ENCODE data around the gene ADAMTS15. TPM values are rescaled to one million over a fixed set of nuclear protein-coding genes. Genes with fewer than 3 reads are reported as not detected.

ADAMTS15 gene
- total and polyA plus RNA-seq, 2 donors (not counting 1 experiment from before 2014, with no cell fraction given) = not detected

- no peak overlapping the region for H3K27ac ChIP-seq (ENCODE audit: low read length in 2 of 2)
- no peaks in the 10 kb centered on the region for H3K9me3 Mint-ChIP-seq (ENCODE audit: insufficient read depth)
- H2AFZ ChIP-seq (ENCODE audit: insufficient read depth, low read depth, low read length, poor library complexity, severe bottlenecking) = no peak overlapping the region
- H3K27me3 ChIP-seq (replicated peaks in 1 of 4; ENCODE audit: control extremely low read depth in 1 of 4, control insufficient read depth in 3 of 4, insufficient read depth in 4 of 4, low read length in 3 of 4) = no peaks in the 10 kb centered on the region
- no peaks in the 10 kb centered on the region for H4K20me1 ChIP-seq (ENCODE audit: control insufficient read depth, insufficient read depth, low read length, poor library complexity, severe bottlenecking)
- H3K9me3 ChIP-seq (ENCODE audit: control extremely low read depth in 1 of 3, control insufficient read depth in 2 of 3, insufficient read depth in 1 of 3, low read length in 2 of 3) = no peaks in the 10 kb centered on the region
- DNase-seq = no peak
- POLR2A ChIA-PET = no interaction called here
- H3K9ac ChIP-seq (ENCODE audit: low read length) = no peak overlapping the region
- no peak overlapping the region for H3K27ac Mint-ChIP-seq
- intact Hi-C loops (cut with micrococcal nuclease) = no loop called here
- no peak overlapping the region for H3K4me2 ChIP-seq (replicated peaks; ENCODE audit: low read depth, low read length, poor library complexity, severe bottlenecking)
- H3K4me3 Mint-ChIP-seq = no peak overlapping the region
- no peaks in the 10 kb centered on the region for H3K4me1 ChIP-seq (ENCODE audit: control insufficient read depth in 2 of 2, insufficient read depth in 2 of 2, low read length in 2 of 2)
- no peaks in the 10 kb centered on the region for H3K4me1 Mint-ChIP-seq
- no peak for ATAC-seq (ENCODE audit: low read depth)
- TF ChIP-seq EZH2 (IDR thresholded peaks at IDR 0.05; ENCODE audit: borderline replicate concordance, insufficient read depth, low read depth, low read length, poor library complexity, severe bottlenecking) (no peak), CTCF (IDR thresholded peaks at IDR 0.05) (no peak)
- no peaks in the 10 kb centered on the region for H3K79me2 ChIP-seq (ENCODE audit: control insufficient read depth, insufficient read depth, low read length)
- WGBS (ENCODE audit: insufficient coverage) = 97% methylated on average over 5 of the region's 5 CpGs
- CTCF ChIA-PET = no interaction called here
- no peak overlapping the region for H3K4me3 ChIP-seq (ENCODE audit: control extremely low read depth in 1 of 5, extremely low read depth in 1 of 5, insufficient read depth in 1 of 5, low read depth in 2 of 5, low read length in 4 of 5)
- peaks cover 4% of the 10 kb centered on the region for H3K27me3 Mint-ChIP-seq
- H3K36me3 ChIP-seq (replicated peaks in 1 of 2; ENCODE audit: control extremely low read depth in 1 of 2, control insufficient read depth in 1 of 2, extremely low read depth in 1 of 2, insufficient read depth in 2 of 2, low read length in 1 of 2) = no peaks in the 10 kb centered on the region
These were observed 16.8 kb downstream of the ADAMTS15 start for GRCh38 chr11:130465263-130465662.

- Mint-ChIP-seq H3K27ac (no peak overlapping the region), H3K9me3 (ENCODE audit: insufficient read depth) (no peaks in the 10 kb centered on the region), H3K4me1 (no peaks in the 10 kb centered on the region), H3K27me3 (peaks cover 4% of the 10 kb centered on the region), H3K4me3 (no peak overlapping the region)
- Histone ChIP-seq H3K27ac (ENCODE audit: low read length in 2 of 2) (no peak overlapping the region), H2AFZ (ENCODE audit: insufficient read depth, low read depth, low read length, poor library complexity, severe bottlenecking) (no peak overlapping the region), H4K20me1 (ENCODE audit: control insufficient read depth, insufficient read depth, low read length, poor library complexity, severe bottlenecking) (no peaks in the 10 kb centered on the region), H3K4me3 (ENCODE audit: control extremely low read depth in 1 of 5, extremely low read depth in 1 of 5, insufficient read depth in 1 of 5, low read depth in 2 of 5, low read length in 4 of 5) (no peak overlapping the region), H3K36me3 (replicated peaks in 1 of 2; ENCODE audit: control extremely low read depth in 1 of 2, control insufficient read depth in 1 of 2, extremely low read depth in 1 of 2, insufficient read depth in 2 of 2, low read length in 1 of 2) (no peaks in the 10 kb centered on the region), H3K4me1 (ENCODE audit: control insufficient read depth in 2 of 2, insufficient read depth in 2 of 2, low read length in 2 of 2) (no peaks in the 10 kb centered on the region), H3K79me2 (ENCODE audit: control insufficient read depth, insufficient read depth, low read length) (no peaks in the 10 kb centered on the region), H3K4me2 (replicated peaks; ENCODE audit: low read depth, low read length, poor library complexity, severe bottlenecking) (no peak overlapping the region), H3K9ac (ENCODE audit: low read length) (no peak overlapping the region), H3K9me3 (ENCODE audit: control extremely low read depth in 1 of 3, control insufficient read depth in 2 of 3, insufficient read depth in 1 of 3, low read length in 2 of 3) (no peaks in the 10 kb centered on the region), H3K27me3 (replicated peaks in 1 of 4; ENCODE audit: control extremely low read depth in 1 of 4, control insufficient read depth in 3 of 4, insufficient read depth in 4 of 4, low read length in 3 of 4) (no peaks in the 10 kb centered on the region)
- WGBS (ENCODE audit: insufficient coverage) = 91% methylated on average over 9 of the region's 10 CpGs
- POLR2A ChIA-PET = no interaction called here
- no peak for ATAC-seq (ENCODE audit: low read depth)
- DNase-seq = no peak
- CTCF ChIA-PET = no interaction called here
- TF ChIP-seq EZH2 (IDR thresholded peaks at IDR 0.05; ENCODE audit: borderline replicate concordance, insufficient read depth, low read depth, low read length, poor library complexity, severe bottlenecking) (no peak), CTCF (IDR thresholded peaks at IDR 0.05) (no peak)
- intact Hi-C loops (cut with micrococcal nuclease) = no loop called here
These were observed 18.9 kb downstream of the ADAMTS15 start for GRCh38 chr11:130467116-130467900.

Measured in B cell (primary cell).